NCI-H2081 (cell line): ENCODE measurements around the gene EDARADD.

Experiments used
- DNase-seq, 2 experiments: peaks; one replicate each; lab custom pipeline; 2025; lab: John Stamatoyannopoulos, UW

The EDARADD gene

DNA sequence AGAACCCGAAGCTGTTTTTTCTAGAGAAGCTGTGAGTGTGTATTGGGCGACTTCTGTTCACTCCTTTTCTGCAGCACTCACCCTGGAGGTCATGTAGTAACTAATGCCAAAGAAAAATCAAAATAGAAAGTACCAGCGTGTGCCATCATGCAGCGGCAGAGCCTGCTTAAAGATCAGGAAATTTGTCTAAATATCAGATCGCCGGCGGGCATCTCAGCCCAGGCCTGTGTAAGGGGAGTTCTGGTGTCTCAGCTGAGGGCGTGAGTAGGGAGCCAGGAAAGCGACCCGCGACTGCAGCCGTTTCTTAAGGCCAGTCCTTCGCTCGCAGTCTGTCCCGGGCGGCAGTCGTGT, 768 bp downstream of the EDARADD start:
- DNase-seq = no peak

DNA sequence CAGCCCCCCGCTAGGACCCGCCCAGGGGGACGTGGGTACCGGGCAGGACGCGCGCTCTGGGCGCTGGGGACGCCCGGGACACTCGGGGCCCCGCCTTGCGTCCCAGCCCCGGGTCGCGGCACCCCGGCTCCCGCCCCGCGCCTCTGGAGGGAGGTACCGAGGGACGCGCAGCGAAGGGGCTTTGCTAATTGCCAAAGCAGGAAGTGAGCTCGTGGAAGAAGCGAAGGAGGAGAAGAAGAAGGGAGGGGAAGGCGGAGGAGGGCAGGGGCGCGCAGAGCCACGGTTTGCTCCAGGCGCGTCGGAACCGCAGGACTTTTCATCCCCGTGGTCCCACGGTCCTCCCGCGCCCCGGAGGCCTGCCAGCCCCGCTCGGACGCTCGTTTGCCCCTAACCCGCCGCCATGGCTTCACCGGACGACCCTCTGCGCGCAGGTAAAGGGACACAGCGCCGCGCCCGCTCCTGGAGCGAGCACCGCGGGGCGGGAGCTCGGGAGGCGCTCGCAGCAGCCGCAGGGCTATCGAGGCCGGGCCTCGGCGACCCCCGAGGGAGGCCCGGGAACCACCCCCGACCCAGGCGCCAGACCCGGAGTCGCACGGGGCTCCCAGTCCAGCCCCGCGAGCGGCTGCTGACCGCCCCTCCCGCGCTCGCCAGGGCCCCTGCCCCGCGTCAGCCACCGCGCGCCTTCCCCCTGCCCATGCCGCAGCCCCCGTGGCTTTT, 1.3 kb downstream of the EDARADD start:
- DNase-seq = peak; percentile 37 to 66

DNA sequence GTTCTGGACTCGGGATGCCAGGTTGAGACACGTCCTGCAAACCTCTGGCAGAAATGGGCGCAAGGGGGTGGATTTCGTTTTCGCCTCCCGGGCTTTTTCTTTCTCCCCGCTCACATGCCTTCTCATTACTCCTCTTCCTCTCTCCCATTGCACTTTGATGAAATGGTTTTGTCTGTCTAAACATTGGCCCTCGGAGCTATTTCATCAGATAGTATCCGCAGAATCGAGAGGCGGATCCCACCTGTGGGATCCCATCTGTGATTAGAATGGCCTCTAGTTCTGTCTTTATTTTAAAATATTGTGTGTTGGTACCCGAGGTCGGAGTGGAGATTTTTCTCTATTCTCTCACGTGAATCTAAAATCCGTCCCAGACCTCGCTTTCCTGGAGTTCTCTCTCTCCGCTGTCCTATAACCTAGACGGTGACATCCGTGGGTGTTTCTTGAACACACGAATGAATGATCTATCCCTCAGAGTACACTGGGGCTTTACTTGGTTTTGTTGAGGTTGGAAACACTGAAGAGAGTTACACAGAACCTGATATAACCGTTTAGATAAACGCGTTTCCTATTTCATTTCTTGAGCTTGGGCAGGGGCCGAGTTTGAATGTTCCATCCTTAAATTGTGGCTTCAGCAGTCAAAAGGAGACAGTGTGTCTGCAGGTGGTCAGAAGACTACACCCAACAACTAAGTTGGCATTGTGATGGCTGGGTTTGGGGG, 2.0 kb downstream of the EDARADD start:
- no peak for DNase-seq

DNA sequence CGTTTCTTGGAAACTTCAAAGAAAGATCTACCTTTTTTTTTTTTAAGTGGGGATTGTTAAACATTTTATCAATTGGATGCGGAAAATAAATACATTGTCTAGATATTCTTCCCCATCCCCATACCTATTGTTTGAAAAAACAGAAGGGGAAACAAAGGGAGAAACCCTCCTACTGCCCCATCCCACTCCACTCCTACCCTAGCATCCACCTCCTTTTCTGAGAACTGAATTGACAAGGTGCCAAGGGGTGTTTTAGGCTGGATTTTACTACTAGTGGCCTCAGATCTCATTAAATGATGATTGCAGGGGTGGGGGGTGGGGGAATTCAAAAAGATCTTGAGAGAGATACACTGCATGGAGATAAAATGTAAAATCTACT, 2.6 kb downstream of the EDARADD start:
- DNase-seq = no peak

DNA sequence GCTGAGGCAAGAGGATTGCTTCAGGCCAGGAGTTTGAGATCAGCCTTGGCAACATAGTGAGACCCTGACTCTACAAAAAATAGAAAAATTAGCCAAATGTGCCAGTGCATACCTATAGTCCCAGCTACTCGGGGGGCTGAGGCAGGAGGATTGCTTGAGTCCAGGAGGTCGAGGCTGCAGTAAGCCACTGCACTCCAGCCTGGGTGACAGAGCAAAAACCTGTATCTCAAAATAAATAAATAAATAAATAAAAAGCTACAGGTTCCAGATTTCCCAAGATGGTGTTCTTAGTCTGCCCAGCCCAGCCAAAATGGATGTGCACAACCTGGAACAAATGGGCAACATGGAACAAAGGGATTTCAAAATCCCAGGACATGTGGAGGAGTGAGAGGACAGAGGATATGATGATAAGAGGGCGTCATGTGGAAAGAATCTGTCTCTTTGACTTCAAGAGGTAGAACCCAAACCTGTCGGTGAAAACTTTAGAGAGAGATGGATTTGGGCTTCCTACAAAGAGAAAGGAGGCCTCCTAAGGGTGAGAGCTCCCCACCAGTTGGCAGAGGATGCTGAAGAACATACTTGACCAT, 3.2 kb downstream of the EDARADD start:
- DNase-seq = no peak

DNA sequence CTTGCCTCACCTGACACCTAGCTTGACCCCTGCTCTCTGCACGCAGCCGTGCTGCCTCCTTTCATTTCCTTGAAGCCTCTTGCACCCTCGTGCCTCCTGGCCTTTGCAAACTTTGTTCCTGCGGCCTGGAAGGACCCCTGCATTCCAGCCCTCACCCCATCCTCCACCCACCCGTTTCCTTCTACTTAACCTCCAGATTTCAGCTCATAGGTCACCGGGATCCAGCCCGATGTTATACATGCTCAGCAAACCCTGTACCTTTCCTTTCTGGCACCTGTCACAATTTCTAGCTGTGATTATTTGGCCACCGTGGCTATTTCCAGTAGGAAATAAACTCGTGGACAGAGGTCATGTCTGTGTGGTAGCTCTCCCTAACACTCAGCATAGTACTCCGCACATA, 4.5 kb downstream of the EDARADD start:
- DNase-seq = no peak

DNA sequence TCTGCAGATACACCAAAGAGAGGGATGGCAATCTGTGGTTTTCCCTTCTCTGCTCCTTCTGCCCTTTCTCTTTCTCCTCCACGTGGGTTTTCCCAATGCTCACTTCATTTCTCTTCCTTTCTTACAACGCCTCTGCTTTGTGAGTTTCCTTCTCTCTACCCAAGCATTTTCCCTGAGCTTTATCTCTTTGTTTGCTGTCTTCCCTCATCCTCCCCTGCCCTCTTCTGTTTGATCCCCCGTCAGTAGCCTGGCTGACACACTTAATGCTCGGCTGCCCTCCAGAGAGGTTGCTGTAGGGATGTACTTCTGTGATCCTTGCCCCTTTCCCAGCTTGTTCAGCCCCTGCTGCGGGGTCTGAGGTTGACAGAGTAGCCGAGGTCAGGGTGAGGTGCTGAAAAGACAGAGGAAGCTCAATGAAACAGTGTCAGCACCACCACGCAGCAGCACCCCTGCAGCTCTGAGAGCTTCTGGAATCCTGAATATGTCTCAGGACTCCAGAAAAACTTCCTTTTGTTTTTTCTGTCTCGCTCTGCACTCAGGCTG, 6.0 kb downstream of the EDARADD start:
- no peak for DNase-seq

DNA sequence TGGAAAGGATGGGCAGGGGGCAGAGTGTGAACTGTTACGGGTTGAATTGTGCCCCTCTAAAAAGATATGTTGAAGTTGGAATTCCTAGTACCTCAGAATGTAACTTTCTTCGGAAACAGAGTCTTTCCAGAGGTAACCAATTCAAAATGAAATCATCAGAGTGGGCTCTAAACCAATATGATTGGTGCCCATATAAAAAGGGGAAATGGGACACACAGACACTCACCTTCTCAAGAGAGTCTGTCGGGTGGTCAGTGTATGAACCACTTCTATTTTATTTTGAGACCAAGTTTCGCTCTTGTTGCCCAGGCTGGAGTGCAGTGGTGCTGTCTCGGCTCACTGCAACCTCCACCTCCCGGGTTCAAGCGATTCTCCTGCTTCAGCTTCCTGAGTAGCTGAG, 7.6 kb downstream of the EDARADD start:
- DNase-seq = no peak

DNA sequence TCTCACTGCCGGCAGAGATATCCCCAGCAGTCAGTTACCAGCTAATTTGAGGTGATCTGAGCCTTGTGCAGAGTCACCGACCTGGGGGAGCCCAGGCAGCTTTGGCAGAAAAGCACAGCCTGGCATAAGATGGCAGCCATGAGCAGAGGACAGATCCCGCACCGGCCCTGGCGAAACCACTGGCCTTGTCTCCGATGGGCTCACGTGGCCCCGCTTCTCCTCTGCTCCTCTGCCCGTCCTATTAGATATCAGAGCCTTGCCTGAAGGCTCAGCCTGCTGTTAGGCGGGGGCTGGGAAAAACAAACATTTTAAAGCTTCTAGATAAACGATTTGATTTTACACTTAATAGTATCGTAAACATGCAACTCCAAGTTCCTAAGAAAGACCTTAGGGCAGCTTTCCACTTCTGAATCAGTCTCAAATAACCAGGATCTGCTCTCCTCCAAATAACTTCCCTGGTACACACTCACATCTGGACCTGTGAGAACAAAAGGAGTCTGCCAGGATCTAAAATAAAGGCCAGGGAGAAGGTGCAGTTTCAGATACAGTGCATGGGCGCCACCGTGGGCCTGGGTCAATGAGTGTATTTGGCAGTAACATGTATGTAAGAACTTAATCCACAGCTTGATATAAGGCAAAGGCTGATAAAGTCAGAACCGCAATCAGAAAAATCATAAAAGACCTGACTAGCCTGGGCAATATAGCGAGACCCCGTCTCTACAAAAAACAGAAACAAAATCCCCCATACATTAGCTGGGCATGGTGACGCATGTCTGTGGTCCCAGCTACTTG, 10.0 kb downstream of the EDARADD start:
- DNase-seq = no peak

DNA sequence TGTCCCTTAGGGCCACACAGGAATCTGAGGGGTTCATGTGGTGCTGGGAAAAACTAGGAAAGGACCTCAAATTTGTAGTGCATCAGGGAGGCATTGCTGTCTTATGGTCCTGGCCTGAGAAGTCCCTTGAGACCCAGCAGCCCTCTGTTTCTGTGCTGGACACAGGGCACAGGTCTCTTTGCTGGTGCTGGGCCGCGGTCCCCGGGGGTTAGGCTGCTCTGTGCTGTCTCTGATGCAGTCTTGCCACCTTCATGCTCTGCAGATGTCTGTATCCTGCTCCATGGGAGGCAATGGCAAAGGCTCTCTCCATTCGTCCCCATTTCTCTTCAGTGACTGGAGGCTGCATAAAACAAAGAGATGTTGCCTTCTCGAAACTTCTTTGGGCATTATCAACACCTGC, 13.0 kb downstream of the EDARADD start:
- DNase-seq = no peak

DNA sequence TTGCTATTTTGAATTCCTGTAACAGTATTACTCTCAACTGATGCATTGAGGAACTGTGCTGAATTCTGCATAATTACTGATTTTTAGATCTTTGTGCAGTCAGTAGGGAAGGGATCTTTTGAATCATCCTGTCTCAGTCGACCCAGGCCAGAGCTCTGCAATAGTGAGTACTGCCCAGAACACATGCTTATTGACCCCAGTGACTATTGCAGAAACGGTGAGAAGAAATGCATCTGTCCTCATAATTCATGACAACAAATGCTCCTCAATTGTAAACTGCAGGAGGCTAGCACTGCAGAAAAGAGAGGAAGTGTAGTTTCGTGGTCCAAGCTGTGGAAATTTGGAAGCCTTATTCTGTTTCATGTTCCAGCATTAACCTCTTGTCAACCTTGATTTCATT, 19.6 kb downstream of the EDARADD start:
- no peak for DNase-seq

DNA sequence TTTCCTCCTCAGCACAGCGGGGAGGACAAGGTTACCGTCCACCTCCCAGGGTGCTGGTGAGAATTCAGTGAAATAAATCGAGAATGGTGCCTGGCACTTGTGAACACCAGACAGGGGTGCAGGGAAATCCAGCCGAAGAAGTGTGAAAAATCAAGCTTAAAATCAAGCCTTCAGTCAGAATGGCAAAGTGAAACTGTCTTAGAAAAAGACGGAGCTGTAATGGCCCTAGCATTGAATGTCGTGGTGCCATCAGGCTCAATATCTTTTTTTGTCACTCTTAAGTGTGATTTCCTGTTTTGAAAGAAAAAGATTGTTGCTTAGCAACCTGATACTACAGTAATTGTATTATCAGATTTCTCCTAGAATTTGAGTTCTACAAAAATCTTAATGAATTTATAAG, 22.1 kb downstream of the EDARADD start:
- DNase-seq = peak; percentile 12 to 20

DNA sequence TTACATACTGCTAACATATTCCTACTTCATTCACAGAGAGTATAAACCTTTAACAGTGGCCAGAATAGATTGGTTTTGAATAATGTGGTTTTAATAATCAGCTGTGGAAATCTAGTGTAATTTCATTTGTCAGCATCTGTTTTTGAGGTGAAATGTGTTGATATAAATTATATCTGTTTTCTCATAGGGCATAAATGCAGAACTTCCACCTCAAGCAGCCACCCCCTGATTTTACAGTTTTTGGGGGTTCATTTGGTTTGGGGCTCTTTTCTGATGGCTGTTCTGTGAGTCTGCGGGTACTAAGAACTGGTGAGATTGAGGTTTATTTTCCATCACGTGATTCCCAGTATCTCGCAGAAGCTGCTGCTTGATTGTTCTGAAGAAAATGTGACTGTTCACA, 23.2 kb downstream of the EDARADD start:
- DNase-seq = no peak

DNA sequence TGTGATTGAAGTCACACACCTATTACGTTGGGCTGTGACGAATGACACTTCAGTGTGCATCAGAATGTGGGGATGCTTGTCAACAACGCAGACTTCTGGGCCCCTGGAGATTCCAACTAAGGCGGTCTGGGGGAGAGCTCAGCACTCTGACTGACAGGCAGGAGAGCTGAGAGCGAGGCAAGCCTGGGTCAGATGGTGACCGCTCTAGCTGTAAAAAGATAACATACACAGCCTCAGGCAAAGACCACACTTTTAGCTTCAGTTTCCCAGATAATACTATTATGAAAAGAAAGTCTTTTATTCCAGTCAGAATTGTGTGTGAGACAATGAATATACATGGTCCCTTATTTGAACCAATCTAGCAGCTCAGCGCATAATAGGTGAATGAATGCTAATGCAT, 25.4 kb downstream of the EDARADD start:
- DNase-seq = no peak

DNA sequence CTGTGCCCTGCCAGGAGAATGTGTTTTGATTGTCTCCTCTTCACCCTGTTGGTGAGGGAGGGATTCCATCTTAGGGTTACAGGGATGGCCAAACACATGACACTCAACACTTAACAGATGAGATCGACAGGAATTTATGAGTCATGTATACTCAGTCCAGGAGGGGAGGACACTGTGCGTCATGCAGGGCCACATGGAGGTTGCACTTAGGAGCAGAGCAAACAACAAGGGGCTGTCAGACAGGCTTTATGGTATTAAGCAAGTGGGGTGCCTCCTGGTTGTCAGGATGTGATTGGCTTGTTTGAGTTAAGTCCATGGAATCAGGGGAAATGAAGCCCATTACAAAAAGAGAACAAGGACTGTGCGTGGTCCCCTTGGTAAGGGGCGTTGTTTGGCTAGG, 26.9 kb downstream of the EDARADD start:
- no peak for DNase-seq

DNA sequence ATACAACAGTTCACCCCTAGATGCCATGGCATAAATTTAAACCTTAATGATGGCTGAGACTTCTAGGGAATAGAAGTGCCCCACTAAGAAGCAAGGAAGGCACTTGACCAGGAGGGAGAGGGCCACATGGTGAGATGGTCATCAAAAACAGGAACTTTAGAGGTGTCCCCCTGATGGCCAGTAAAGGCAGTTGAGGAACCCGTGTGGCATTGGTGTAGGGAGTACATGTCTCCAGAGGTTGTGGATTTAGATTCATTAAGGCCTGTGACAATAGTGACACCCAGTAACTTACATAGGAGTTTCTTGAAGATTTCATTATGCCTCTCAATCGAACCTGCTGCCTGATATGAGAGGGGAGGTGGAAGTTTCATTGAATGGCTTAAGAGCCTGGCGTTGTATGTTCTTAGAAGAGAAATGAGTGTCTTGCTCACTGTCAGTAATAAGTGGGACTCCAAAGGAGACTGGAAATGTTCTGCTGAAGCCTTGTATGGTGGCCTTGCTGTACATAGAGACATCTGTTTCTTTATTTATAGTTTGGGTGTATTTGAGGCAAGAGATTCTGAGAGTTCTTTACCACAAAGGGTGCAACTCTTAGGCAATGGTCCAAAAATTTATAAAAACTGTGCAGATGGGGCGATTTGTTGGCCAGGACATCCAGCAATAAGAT, 27.9 kb downstream of the EDARADD start:
- no peak for DNase-seq

DNA sequence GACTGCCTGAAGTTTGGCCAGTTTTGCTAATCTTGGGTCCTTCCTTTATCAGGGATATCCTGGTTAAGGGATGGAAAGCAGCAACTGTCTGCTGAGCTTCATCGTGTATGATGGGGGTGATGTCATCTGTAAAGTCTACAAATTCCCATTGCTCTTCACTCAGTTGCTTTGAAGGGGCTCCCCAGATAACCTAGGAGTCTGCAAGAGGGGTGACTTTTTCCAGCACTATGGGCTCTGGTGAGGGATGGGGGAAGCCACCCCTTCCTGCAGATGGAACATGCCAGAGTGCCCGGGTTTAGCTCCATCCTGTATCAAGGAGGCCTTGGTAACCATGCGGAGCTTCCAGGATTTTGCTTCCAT, 28.4 kb downstream of the EDARADD start:
- DNase-seq = no peak

DNA sequence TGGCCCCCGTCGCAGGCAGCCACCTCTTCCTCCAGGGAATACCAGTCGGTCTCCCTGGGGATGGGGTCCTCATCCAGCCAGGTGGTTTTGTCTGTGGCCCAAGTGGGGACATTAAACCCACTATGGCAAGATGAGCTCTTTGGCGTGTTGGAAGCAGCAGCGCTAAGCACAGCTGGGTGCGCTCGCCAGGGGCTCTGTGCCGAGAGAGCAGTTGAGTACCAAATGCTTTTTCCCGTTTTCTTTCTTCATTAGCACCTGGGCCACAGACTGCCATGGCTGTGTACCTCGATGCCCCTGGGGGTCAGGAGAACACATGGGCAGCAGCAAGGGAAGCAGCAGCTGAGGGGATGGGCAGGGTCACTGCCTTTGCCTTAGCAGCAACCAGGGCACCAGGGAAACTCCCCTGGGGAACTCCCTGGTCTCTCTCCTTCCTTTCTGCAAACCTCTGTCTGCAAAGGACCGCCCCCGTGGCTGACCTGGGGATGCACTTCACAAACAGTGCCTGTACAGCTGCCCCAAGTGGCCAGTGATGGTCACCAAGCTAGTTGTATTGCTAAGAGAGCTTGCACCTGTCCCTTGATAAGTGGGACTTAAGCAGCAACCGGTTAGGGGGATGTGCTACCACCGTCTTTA, 31.1 kb downstream of the EDARADD start:
- no peak for DNase-seq

DNA sequence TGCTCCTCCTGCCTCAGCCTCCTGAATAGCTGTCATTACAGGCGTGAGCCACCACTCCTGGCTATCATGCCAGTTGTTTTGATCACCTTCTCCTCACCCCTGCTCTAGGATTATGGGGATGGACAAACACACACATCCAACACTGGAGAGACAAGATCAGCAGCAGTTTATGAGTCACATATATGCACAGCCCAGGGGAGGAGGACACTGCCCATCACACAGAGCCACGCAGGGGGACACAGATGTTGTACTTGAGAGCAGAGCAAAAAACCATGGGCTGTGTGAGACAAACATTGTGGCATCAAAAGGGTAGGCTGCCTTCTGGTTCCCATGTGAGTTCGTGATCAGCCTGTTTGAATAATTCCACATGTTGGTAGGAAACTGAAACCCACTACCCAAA, 32.1 kb downstream of the EDARADD start:
- no peak for DNase-seq

DNA sequence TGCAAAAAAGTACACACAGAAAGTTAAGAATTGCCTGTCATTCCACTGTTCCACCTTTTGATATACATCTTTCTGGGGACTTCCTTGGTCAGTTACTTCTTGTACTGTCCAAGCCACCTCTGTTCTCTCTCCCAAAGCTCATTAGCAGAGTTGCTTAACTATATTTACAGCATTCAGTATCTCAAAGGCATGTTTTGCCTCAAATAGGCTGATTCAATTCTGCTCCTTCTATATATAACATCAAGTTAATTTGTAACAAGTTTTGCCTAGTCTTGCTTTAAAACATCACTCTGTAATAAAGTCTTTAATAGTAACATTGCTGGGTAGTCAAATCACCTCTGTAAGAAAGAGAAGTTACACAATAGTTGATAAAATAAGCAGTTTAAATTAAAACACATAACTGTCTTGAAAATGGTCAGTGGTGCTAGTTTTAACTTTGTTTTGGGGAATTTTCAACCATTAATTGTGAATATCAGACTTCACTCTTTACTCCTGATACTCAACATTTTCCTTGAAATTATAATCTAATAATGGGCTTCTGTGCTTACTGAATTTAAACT, 35.7 kb downstream of the EDARADD start:
- DNase-seq = no peak

DNA sequence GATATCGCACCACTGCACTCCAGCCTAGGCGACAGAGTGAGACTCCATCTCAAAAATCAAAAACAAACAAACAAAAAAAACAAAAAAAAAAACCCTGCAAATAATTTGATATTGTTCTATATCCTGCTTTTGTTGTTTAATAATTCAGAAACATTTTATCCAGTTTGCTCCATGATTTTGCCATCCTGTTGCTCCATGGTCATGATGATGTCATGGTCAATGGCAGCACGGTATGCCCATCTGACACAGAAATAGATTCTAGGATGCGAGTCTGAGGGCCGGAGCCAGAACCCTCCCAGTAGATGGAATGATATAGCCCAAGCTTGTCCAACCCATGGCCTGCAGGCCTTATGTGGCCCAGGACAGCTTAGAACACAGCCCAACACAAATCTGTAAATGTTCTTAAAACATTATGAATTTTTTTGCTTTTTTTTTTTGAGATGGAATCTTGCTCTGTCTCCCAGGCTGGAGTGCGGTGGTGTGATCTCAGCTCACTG, 39.8 kb downstream of the EDARADD start:
- DNase-seq = no peak
